Measurements from ENCODE around the gene MRPL52.

DNA sequence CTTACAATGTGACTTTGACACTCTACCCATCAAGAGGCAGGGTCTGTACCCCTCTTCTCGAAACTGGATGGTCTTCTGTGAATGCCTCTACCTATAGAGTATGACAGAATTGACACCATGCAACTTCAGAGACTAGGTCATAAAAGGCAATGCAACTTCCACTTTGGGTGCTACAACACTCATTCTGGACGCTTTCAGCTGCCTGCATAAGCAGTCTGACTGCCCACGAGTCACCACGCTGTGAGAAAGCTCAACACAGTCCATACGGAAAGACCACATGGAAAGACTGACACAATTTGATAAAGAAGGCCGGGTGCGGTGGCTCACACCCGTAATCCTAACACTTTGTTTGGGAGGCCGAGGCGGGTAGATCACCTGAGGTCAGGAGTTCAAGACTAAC is 29.3 kb upstream of the MRPL52 start:
- TF ChIP-seq, protein P1, sequence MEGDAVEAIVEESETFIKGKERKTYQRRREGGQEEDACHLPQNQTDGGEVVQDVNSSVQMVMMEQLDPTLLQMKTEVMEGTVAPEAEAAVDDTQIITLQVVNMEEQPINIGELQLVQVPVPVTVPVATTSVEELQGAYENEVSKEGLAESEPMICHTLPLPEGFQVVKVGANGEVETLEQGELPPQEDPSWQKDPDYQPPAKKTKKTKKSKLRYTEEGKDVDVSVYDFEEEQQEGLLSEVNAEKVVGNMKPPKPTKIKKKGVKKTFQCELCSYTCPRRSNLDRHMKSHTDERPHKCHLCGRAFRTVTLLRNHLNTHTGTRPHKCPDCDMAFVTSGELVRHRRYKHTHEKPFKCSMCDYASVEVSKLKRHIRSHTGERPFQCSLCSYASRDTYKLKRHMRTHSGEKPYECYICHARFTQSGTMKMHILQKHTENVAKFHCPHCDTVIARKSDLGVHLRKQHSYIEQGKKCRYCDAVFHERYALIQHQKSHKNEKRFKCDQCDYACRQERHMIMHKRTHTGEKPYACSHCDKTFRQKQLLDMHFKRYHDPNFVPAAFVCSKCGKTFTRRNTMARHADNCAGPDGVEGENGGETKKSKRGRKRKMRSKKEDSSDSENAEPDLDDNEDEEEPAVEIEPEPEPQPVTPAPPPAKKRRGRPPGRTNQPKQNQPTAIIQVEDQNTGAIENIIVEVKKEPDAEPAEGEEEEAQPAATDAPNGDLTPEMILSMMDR (IDR thresholded peaks at IDR 0.05): no peak
- no peak for TF ChIP-seq ZFX (IDR thresholded peaks at IDR 0.05; ENCODE audit: borderline replicate concordance)
